H1 (cell line): ENCODE measurements around the gene PSMB11. TPM values are rescaled to one million over a fixed set of nuclear protein-coding genes. Genes with fewer than 3 reads are reported as not detected.

Experiments used
- CTCF ChIA-PET: fragments of 300-600 bp; sonication (Branson Sonifier 250); formaldehyde crosslinking; loops from one replicate; lab custom pipeline; 2021; ENCODE audit not compliant: partially characterized antibody; lab: Charles Lee
- POLR2A ChIA-PET: fragments of 300-600 bp; sonication (Branson Sonifier 250); formaldehyde crosslinking; loops from one replicate; lab custom pipeline; 2021; ENCODE audit warnings: inconsistent platforms; ENCODE audit not compliant: partially characterized antibody; lab: Charles Lee
- DNase-seq, 2 experiments: peaks; one replicate each; pipeline versions ENCODE4 v3.0.0 to v3.0.0-alpha.2; 2010 to 2022; ENCODE audit warnings: low spot score in 2 of 2, low read depth in 1 of 2, mixed read lengths in 1 of 2
- FAIRE-seq: peaks from 2 replicates; lab custom pipeline; 2011; peaks lifted over from hg19 to GRCh38; lab: Jason Lieb, UNC
- H2AFZ ChIP-seq: 2 replicates; pipeline ENCODE4 v1.8.1; 2012; ENCODE audit warnings: low read length, inconsistent platforms
- H2AK5ac ChIP-seq: 2 replicates; pipeline ENCODE4 v1.6.1; 2013; ENCODE audit warnings: low read depth, low read length
- H2BK120ac ChIP-seq: replicated peaks from 2 replicates; pipeline ENCODE3; 2013; ENCODE audit warnings: low read depth, low read length, inconsistent platforms
- H2BK12ac ChIP-seq: 2 replicates; pipeline ENCODE4 v1.6.1; 2013; ENCODE audit warnings: low read depth, low read length
- H2BK15ac ChIP-seq: 2 replicates; pipeline ENCODE4 v1.6.1; 2013; ENCODE audit warnings: low read length
- H2BK20ac ChIP-seq: 2 replicates; pipeline ENCODE4 v1.6.1; 2013; ENCODE audit warnings: low read length
- H2BK5ac ChIP-seq: 2 replicates; pipeline ENCODE4 v1.6.1; 2013; ENCODE audit warnings: low read depth, low read length
- H3K14ac ChIP-seq: 2 replicates; pipeline ENCODE4 v1.6.1; 2013; ENCODE audit warnings: inconsistent platforms; ENCODE audit not compliant: insufficient read length
- H3K18ac ChIP-seq: 2 replicates; pipeline ENCODE4 v1.6.1; 2013; ENCODE audit warnings: low read length; ENCODE audit errors: extremely low read depth
- H3K23ac ChIP-seq: 2 replicates; pipeline ENCODE4 v1.6.1; 2013; ENCODE audit warnings: inconsistent platforms; ENCODE audit not compliant: insufficient read length
- H3K23me2 ChIP-seq: 2 replicates; pipeline ENCODE4 v1.6.1; 2013; ENCODE audit warnings: low read depth, low read length
- H3K27ac ChIP-seq: 2 replicates; pipeline ENCODE4 v1.6.1; 2011; ENCODE audit warnings: low read depth, low read length, inconsistent platforms
- H3K27me3 ChIP-seq, 4 experiments: replicated peaks in 1 of 4; 1 replicate in 1 of 4; 2 replicates in 3 of 4; pipeline versions ENCODE4 v1.6.1 to v1.8.1; 2011 to 2013; ENCODE audit warnings: low read length in 3 of 4, mild to moderate bottlenecking in 3 of 4, inconsistent platforms in 2 of 4, mixed read lengths in 2 of 4, moderate library complexity in 1 of 4; ENCODE audit not compliant: control insufficient read depth in 3 of 4, insufficient read depth in 3 of 4; ENCODE audit errors: extremely low read depth in 1 of 4
- H3K36me3 ChIP-seq, 4 experiments: 2 replicates each; pipeline versions ENCODE4 v1.6.1 to v1.8.1; 2011 to 2013; ENCODE audit warnings: mild to moderate bottlenecking in 4 of 4, low read length in 3 of 4, moderate library complexity in 2 of 4, control low read depth in 1 of 4, inconsistent platforms in 1 of 4; ENCODE audit not compliant: insufficient read depth in 4 of 4, control insufficient read depth in 2 of 4
- H3K4ac ChIP-seq: replicated peaks from 2 replicates; pipeline ENCODE3; 2013; ENCODE audit warnings: low read length, low read depth, mixed read lengths, inconsistent platforms; ENCODE audit not compliant: insufficient read length
- H3K4me1 ChIP-seq, 4 experiments: replicated peaks in 1 of 4; 1 replicate in 1 of 4; 2 replicates in 3 of 4; pipeline versions ENCODE4 v1.6.1 to v1.8.1; 2011 to 2013; ENCODE audit warnings: low read length in 3 of 4, inconsistent platforms in 2 of 4, mixed read lengths in 1 of 4; ENCODE audit not compliant: insufficient read depth in 4 of 4, control insufficient read depth in 3 of 4
- H3K4me2 ChIP-seq, 2 experiments: 2 replicates each; pipeline versions ENCODE4 v1.6.1 to v1.8.1; 2011 to 2013; ENCODE audit warnings: low read depth in 2 of 2, low read length in 2 of 2, control low read depth in 1 of 2, inconsistent platforms in 1 of 2, mild to moderate bottlenecking in 1 of 2; ENCODE audit not compliant: insufficient read depth in 1 of 2
- H3K4me3 ChIP-seq, 4 experiments: fragments of 200-600, 300-600 bp in 1 of 4; sonication (generic), shearing (Covaris generic), sonication (Bioruptor Twin) in 1 of 4; 2 replicates each; pipeline versions ENCODE4 v1.5.1 to v1.8.1; 2011 to 2016; ENCODE audit warnings: low read length in 4 of 4, low read depth in 3 of 4, control low read depth in 2 of 4, inconsistent platforms in 2 of 4, mild to moderate bottlenecking in 2 of 4, mixed read lengths in 1 of 4, moderate library complexity in 1 of 4; ENCODE audit not compliant: insufficient read depth in 2 of 4; ENCODE audit errors: extremely low read depth in 1 of 4
- H3K56ac ChIP-seq: replicated peaks from 2 replicates; pipeline ENCODE3; 2013; ENCODE audit warnings: low read depth, mild to moderate bottlenecking, mixed read lengths, low read length, inconsistent platforms; ENCODE audit not compliant: insufficient read length
- H3K79me1 ChIP-seq: 2 replicates; pipeline ENCODE4 v1.6.1; 2013; ENCODE audit warnings: low read depth, low read length, control low read depth
- H3K79me2 ChIP-seq, 2 experiments: 2 replicates each; pipeline versions ENCODE4 v1.6.1 to v1.8.1; 2012 to 2013; ENCODE audit warnings: low read length in 2 of 2, mild to moderate bottlenecking in 2 of 2, inconsistent platforms in 1 of 2; ENCODE audit not compliant: insufficient read depth in 2 of 2, control insufficient read depth in 1 of 2
- H3K9ac ChIP-seq, 4 experiments: replicated peaks in 1 of 4; 1 replicate in 1 of 4; 2 replicates in 3 of 4; pipeline versions ENCODE4 v1.6.1 to v1.8.1; 2011 to 2013; ENCODE audit warnings: low read depth in 3 of 4, low read length in 3 of 4, control low read depth in 2 of 4, mild to moderate bottlenecking in 2 of 4, moderate library complexity in 2 of 4, inconsistent platforms in 1 of 4; ENCODE audit errors: extremely low read depth in 1 of 4
- H3K9me3 ChIP-seq, 2 experiments: 2 replicates each; pipeline versions ENCODE4 v1.6.1 to v1.8.1; 2012 to 2013; ENCODE audit warnings: mild to moderate bottlenecking in 2 of 2, moderate library complexity in 2 of 2, control low read depth in 1 of 2, inconsistent platforms in 1 of 2, low read depth in 1 of 2, low read length in 1 of 2, mixed read lengths in 1 of 2; ENCODE audit not compliant: insufficient read depth in 2 of 2
- H4K20me1 ChIP-seq, 2 experiments: replicated peaks in 1 of 2; 2 replicates each; pipeline versions ENCODE3 to v1.8.1; 2011 to 2013; ENCODE audit warnings: inconsistent platforms in 2 of 2, low read length in 2 of 2, mild to moderate bottlenecking in 1 of 2; ENCODE audit not compliant: insufficient read depth in 2 of 2, control insufficient read depth in 1 of 2
- H4K5ac ChIP-seq: 2 replicates; pipeline ENCODE4 v1.6.1; 2013; ENCODE audit warnings: low read length, low read depth, mixed read lengths, inconsistent platforms; ENCODE audit not compliant: insufficient read length
- H4K8ac ChIP-seq: 2 replicates; pipeline ENCODE4 v1.8.0; 2013; ENCODE audit warnings: mild to moderate bottlenecking, moderate library complexity, low read length, inconsistent platforms; ENCODE audit not compliant: insufficient read depth; ENCODE audit errors: extremely low read depth
- H4K91ac ChIP-seq: replicated peaks from 2 replicates; pipeline ENCODE3; 2013; ENCODE audit warnings: low read length, mixed read lengths, inconsistent platforms; ENCODE audit not compliant: insufficient read length
- CTBP2 ChIP-seq: IDR thresholded peaks from 2 replicates; pipeline ENCODE4 v1.7.0; 2011; ENCODE audit warnings: borderline replicate concordance, mild to moderate bottlenecking, moderate library complexity, mixed read lengths, low read length; ENCODE audit not compliant: insufficient read depth, insufficient read length
- RBBP5 ChIP-seq: IDR thresholded peaks from 2 replicates; pipeline ENCODE4 v1.7.1; 2012; ENCODE audit warnings: low read depth, mild to moderate bottlenecking, inconsistent platforms, low read length, moderate library complexity, borderline replicate concordance
- WGBS, 2 experiments: shearing (Covaris generic) in 1 of 2; methylation state at CpG; one replicate each; pipeline versions ENCODE4 v1.1.6 to v1.1.7; 2013 to 2015; ENCODE audit warnings: low lambda C conversion rate in 2 of 2, mixed read lengths in 2 of 2, inconsistent platforms in 1 of 2, low coverage in 1 of 2, missing lambda C conversion rate in 1 of 2; ENCODE audit not compliant: insufficient replicate concordance in 2 of 2, insufficient coverage in 1 of 2, insufficient read length in 1 of 2; ENCODE audit errors: extremely low coverage in 1 of 2, missing lambda C conversion rate in 1 of 2; 5-methylcytosine and 5-hydroxymethylcytosine counted together
- polyA plus RNA-seq, 7 experiments: library from polyadenylated mRNA; depleted of rRNA in 3 of 7; stranded (reverse) in 5 of 7; unstranded in 2 of 7; fragments of >200 nt in 5 of 7; fragments of 200-250 nt in 2 of 7; gene quantifications; 1 replicate in 5 of 7; 2 replicates in 1 of 7; 4 replicates in 1 of 7; pipeline versions ENCODE4 v1.2.1 to v1.2.3, GENCODE V29; 2011 to 2013; ENCODE audit warnings: missing spikeins in 2 of 7, mixed read lengths in 2 of 7
- total RNA-seq: library from RNA; stranded (reverse); fragmentation: NEBNext Ultra II Directional; extraction: Animal tissue kit (Norgen Biotek cat#: 25700); gene quantifications from 2 replicates; pipeline ENCODE4 v1.2.1, GENCODE V29; 2021

The PSMB11 gene
- total and polyA plus RNA-seq, 2 of the 8 experiments (the other 6 are each of a cell fraction or from before 2014, with no cell fraction given): not detected

DNA sequence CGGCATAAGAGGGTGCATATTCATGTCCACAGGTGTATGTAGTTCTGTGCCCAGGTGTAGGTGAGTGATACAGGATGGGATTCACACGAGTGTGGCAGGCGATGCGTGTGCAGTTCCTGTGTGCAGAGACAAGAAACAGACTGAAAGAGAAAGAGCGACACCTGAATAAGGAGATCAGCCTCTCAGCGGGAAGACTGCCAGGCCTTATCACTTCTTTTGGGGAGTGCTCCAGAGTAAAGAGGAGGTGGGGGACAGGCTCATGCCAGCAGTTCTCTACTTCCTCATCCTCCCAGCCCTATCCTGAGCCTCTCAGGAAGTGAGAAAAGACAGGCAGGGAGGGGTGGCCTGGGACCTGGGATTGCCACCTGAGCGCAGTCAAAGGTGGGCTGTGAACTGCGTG, 2.8 kb downstream of the PSMB11 start:
- WGBS, 2 experiments: 88% methylated on average over 8 of the region's 8 CpGs; no CpG with 5 or more reads in 1 of the 2 experiments
- Histone ChIP-seq H3K23me2 (no peaks in the 10 kb centered on the region), H3K9ac (no peak overlapping the region), H2BK20ac (no peak overlapping the region), H2AK5ac (no peak overlapping the region; the same call in 1 of the 2 replicates), H2BK12ac (no peak overlapping the region), H3K23ac (no peak overlapping the region), H4K91ac (no peak overlapping the region), H3K4me2 (no peak overlapping the region), H3K56ac (no peak overlapping the region), H4K5ac (no peak overlapping the region), H3K4ac (no peak overlapping the region), H3K14ac (no peak overlapping the region), H2AFZ (no peak overlapping the region), H3K27ac (no peak overlapping the region), H3K79me1 (no peaks in the 10 kb centered on the region; the same call in 1 of the 2 replicates), H3K79me2 (no peaks in the 10 kb centered on the region), H2BK5ac (no peak overlapping the region), H3K27me3 (no peaks in the 10 kb centered on the region), H3K4me3 (no peak overlapping the region), H3K36me3 (peaks cover 0 to 10% (median 2%) of the 10 kb centered on the region in 4 experiments; a peak in 5 of 8 replicates), H3K4me1 (peaks cover 0 to 7% (median 0%) of the 10 kb centered on the region in 4 experiments; a peak in 1 of 7 replicates), H3K18ac (no peak overlapping the region), H3K9me3 (no peaks in the 10 kb centered on the region), H4K20me1 (no peaks in the 10 kb centered on the region), H4K8ac (no peak overlapping the region), H2BK15ac (no peak overlapping the region), H2BK120ac (no peak overlapping the region)
- DNase-seq (no peak), FAIRE-seq (no peak)
- ChIA-PET POLR2A (interaction anchor here (0.6 to 2.3 kb wide), 7 partner anchors 10 to 115 kb away, joined by 3 to 5 read pairs (median 4); partner anchors contain the start of genes PRMT5 and PSMB5), CTCF (interaction anchor here (0.6 to 29.2 kb wide), 6 partner anchors 13 to 486 kb away, joined by 3 to 785 read pairs (median 3); partner anchors contain the start of genes AJUBA and RBM23)
- no peak for TF ChIP-seq RBBP5
- no peak for TF ChIP-seq CTBP2
